NK-92 (cell line): ENCODE measurements around the gene TMEM163.
"Not testable (repeated sequence)": the region's sequence is repeated elsewhere in the genome, so short reads cannot be mapped to it uniquely, and the experiment has no call there.

Experiments
- DNase-seq: peaks from one replicate; lab custom pipeline; 2025; ENCODE audit not compliant: unreplicated experiment; lab: John Stamatoyannopoulos, UW

Gene TMEM163

DNA sequence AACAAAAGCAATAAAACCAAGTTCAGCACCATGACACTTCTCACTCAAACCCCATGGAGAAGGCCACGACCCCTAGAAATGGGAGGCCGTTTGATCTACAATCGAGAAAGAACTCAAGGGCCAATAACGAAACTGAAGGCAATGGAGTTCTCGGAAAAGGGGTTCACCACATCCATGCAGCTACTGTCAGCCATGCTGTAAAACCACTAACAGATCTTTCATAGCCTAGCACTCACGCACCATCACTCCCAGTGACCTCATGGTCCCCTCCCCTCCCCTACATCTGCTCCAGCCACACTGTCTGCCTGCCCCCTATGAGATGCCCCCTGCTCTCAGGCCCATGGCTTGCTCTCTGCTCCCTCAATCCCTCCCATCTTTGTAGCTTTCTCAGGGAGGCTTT, 135.3 kb downstream of the TMEM163 start:
- no peak for DNase-seq

DNA sequence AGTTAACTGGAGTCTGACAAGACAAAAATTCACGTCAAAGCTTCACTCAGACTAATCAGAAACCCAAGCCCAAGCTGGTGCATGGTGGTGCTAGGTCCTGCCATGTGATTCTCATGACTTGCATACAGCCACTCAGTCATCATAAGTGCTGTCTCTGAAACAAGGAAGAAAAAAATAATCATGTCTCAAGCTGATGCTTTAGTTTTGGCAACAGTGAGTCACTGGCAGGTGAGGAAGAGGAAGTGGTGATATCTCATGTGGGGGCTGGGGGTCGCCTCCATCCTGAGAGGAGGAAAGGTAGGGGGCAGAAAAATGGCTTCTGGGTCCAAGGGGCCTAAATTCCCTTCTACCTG, 136.3 kb downstream of the TMEM163 start:
- no peak for DNase-seq

DNA sequence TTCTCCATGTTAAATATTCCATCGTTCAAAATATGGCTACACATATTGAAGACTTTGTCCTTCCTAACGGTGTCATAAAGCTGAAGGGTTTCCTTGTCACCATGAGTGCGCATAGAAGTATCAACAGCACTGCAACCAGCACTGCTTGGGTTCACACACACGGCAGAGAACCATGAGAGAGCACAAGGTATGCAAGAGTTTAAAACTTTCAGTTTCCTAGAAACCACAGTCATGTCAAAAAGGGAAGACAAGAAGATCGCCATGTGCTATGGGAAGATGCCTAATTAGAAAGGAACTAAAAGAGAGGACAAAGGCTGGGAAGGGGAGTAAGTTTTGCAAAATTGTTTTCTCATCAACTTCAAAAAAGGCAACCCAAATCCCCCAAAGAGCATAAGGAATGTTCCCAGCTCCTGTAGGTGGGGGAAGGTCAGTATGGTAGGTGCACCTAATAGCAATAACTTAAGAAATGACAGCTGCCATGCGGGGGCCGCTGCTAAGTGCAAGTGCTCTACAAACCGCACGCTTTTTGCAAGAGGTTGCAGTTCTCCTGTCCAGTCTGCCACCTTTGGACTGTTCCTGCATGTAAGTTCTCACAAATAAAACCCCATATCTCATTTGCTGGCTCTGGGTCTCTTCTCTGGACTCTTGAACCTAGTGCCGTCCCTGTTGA, 136.8 kb downstream of the TMEM163 start:
- no peak for DNase-seq

DNA sequence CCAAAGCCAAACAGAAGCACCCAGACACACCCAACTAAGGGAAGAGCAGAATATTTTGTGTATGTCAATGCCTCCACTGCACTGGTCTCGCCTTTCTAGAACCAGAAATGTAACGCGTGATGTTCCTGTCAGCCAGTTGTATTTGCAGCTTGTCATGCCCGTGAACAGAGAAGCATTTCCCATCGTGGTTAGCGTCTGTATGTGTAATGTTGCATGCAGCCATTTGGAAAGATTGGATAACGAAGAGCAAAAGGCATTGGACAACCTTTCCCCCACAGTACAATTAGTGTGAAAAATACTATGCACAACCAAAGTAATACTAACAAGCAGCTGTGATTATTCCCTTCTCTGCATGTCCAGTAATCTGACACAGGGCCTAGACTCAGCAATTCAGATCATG, 140.5 kb downstream of the TMEM163 start:
- no peak for DNase-seq

DNA sequence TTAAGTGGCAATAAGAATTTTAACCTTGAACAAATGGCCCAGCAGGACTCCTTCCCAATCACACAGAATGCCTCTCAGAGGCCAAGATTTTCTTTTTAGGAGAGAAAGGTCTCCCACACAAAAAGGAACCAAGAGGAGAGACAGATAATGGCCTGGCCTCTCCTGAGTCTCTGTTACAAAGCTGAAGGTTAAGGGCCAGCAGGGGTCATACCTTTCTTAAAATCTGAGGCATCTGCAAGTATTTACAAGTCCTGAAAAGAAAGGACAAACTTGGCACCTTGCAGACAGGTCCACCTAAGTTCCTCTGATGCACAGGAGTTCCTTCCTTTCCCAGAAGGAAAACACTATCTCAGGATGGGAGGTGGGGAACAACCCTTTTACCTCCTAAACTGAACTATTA, 142.3 kb downstream of the TMEM163 start:
- DNase-seq: no peak

DNA sequence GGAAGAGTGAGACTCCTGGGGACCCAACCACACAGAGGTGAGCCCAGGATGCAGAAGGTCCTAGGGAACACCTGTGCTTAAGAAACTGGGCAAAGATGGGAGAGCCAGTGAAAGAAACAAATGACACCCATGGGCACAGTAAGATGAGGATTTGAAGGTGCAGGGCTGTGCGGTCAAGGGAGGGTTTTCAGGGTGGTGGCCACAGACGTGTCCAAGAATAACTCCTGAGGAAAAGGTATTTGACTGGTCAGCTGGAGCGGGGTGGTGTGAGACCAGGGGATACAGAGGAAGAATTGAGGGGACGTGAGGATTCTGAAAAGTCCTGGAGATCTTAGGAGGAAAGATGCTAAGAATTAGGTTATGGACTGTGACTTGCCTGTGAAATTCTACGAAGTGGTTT, 142.9 kb downstream of the TMEM163 start:
- DNase-seq: no peak

DNA sequence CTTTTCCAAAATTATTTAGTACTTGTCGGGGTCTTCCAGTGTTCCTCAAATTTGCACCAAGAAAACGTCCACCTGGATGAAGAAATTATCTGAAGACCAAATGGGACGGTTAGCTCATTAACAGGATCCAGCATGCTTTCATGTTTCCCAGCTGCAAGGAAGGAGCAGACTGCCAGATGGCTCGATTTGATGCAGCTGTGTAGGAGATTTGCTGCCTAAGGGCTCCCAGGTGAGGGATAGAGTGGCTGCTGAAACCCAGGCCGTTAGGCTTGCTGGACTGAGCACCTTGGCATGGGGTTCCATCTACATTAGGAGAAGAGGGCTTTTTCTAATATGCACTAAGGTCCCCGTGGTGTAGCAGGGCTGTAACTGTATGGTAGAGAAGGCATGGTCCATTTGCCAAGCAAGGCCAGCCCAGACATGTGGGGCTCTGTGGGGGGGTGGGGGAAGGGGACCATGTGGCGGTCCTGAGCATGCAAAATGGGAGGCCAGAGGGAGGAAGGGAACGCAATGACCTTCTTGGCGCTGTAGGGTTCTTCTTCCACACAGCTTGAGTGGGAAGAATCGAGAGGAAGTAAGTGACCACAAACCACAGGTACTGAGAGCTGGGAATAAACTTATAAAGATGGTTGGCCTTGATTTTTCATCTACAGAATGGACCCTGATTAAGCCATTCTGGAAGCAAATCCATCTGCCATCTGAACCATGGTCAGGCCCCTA, 144.0 kb downstream of the TMEM163 start:
- no peak for DNase-seq

DNA sequence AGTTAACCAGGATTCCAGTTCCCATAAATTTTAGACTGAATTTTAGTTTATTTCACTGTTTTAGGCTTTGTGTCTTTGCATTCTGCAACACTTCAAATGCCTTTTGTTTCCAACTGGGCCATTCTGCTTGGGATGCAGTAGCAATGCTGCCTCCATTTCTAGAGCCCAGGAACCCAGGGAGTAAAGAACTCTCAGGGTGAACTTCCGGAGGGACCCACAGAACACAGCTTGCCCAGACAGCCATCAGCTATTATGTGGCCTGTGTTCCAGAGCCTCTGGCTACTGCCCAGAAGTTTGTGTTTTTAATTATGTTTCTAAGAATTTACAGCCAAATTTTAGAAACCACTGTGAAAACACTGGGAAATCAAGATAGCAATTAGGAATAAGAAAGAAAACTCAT, 145.1 kb downstream of the TMEM163 start:
- DNase-seq: no peak

DNA sequence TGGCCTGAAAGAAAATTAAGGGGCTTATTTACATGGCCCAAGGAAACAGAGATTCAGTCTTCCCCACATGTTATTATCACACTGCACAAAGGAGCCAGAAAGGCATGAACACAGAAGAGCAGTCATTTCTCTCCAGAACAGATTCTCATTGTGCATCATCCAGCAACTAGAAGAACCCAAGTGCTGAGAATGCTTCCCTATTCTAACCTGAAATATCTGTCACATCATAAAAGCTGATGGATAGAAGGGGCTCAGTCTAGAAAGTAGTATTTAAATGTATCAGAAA, 145.8 kb downstream of the TMEM163 start:
- DNase-seq: no peak

DNA sequence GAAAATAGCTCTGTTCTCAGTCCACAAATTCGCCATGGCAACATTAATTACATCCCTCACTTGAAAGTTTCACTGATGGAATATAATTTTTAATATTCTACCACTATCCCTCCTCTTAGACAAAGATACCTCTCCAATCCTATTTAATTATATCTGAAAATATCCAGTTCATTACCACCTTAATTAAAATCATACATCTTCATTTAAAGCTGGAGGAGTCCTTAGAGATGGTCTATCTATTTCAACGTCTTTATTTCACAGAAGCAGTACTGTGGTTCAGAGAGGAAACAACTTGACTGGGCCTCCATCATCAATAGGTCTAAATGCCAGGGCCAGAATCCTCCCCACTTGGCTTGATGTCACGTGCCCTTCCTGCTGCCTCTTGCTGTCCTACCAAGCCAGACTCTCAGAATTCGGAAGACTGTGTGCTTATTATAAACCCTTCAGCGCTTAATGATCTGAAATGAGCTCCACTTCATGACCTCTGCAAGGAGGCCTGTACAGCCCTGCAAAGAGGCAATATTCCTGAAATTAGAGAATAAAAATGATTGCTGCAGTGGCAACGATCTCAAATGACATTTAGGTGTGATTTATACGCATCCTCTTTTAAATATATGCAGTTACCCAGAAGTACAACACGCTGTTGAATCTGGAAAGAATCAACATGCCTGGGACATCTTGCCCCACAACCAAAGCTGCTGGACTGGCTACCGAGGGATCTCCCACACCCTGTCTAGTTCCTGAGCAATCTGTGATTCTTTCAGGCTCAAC, 146.3 kb downstream of the TMEM163 start:
- no peak for DNase-seq

DNA sequence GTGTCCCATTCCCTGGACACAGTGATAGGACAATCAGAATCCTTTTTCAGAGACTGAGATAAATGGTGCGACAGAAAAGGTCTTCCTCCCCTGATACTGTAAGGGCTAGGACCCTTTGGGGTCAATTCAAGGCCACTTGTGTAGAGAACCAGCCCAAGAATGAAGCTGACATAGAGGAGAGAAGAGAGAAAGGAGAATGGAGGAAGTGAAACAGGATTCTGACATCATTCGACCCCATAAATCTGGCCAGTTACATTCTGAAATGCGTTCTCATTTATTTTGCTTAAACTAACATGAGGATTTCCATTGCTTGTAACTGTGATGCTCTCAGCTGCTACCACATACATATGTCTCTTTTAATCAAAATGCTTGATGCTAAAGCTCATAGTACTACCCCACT, 148.1 kb downstream of the TMEM163 start:
- DNase-seq: no peak

DNA sequence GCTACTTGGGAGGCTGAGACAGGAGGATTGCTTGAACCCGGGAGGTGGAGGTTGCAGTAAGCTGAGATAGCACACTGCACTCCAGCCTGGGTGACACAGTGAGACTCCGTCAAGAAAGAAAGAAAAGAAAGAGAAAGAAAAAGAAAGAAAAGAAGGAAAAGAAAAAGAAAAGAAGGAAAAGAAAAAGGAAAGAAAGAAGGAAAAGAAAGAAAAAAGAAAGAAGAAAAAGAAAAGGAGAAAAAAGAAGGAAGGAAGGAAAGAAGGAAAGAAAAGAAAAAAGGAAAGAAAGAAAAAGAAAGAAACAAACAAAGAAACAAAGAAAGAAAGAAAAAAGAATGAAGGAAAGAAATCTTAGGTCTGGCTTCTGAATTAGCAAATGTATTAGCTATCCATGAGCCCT, 150.4 kb downstream of the TMEM163 start:
- DNase-seq: no peak

DNA sequence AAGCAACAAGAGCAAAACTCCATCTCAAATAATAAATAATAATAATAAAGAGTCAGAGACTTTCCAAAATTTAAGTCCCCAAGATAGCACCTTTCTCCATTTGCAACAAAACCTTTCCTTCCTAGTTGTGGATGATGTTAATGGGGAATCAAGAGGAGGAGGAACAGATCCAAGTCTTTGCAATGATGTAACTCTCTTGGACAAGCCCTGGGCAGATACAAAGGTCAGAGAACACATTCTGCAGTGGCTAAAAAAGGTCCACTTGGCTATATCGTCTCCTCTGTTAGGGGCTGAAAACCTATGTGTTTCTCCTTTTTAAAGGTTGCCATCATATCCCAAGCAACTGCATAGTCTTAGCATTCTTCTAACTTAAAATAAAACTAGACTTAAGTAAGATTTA, 151.1 kb downstream of the TMEM163 start:
- no peak for DNase-seq

DNA sequence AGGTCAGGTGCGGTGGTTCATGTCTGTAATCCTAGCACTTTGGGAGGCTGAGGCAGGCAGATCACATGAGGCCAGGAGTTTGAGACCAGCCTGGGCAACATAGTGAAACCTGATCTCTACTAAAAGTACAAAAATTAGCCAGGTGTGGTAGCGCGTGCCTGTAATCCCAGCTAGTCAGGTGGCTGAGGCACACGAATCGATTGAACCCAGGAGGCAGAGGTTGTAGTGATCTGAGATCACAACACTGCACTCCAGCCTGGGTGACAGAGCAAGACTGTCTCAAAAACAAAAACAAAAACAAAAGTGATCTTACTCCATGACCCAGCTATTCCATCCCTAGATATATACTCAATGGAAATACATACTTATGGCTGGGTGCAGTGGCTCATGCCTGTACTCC, 153.8 kb downstream of the TMEM163 start:
- DNase-seq: not testable (repeated sequence)

DNA sequence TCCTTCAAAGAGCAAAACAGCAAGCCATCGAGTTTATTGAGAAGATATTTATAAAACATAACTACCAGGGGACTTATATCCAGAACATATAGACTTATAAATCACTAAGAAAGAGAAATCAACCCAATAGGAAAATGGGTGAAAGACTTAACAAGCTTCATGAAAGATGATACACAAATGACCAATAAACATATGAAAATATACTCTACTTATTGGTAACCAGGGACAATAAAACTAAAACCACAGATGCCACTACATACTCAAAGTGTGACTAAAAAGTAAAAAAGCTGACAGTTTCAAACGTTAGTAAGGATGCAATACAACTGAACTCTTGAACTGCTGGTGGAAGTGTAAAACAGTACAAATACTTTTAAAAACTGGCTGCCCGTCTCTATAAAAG, 154.3 kb downstream of the TMEM163 start:
- DNase-seq: no peak

DNA sequence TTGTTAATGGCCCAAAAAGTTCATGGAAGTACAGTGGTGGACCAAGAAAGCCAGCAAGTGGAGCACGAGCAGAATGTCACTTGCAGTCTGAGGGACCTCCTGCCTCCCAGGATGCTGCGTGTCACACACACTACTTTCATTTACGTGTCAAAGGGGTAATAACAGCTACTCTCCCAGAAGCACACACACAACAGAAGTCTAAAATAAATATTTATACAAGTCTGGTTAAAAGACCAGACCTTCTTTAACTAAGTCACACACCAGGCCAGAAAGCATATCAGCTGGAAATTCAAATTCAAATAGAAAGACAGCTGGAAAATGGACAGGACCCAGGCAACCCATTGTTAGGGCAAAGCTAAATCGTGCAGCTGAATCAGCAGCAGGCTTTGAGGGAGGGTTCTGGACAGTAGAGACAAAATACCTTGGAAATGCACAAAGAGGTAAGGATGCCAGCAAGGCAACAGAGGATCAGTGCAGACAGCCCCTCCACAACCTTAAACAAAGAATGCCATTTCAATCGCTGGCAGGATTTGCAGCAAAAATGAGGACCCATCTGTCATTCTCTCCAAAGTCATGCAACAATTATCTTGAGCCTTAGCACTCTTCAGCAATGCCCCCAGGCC, 160.5 kb downstream of the TMEM163 start:
- no peak for DNase-seq

DNA sequence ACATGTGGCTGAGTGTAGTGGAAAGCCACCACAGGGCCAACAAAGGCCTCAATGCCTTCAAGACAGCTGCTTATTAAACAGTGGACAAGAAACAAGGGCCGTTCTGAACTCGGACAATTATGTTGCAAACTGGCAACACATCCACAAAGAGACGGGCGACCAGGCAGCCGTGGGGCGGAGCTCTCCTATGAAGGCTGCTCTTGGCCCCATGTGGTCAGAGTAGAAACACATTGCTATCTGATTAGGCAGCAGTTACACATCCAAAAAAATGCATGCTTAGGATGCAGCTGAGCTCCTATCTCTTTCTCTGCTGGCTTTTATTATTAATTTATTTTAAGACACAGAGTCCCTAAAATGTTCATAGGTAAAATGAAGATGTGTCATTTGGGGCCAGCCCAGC, 163.4 kb downstream of the TMEM163 start:
- no peak for DNase-seq

DNA sequence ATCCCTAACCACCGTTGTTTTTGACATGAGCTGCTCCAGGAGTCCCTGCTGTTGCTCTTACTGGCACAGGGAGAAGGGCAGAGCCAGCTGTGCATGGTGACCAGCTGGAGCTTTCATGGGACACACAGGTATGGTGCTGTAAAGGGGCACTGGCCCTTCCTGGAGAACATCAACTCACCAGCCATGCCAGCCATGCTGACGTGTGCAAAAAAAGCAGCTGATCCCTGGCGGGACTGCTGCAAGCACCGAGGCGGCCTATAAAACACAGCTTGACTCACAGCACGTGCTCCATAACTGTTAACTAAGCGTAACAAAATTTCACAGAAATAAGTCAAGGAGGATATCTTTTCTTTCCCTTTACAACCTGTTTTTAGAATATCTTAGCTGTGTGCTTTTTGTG, 165.1 kb downstream of the TMEM163 start:
- no peak for DNase-seq

DNA sequence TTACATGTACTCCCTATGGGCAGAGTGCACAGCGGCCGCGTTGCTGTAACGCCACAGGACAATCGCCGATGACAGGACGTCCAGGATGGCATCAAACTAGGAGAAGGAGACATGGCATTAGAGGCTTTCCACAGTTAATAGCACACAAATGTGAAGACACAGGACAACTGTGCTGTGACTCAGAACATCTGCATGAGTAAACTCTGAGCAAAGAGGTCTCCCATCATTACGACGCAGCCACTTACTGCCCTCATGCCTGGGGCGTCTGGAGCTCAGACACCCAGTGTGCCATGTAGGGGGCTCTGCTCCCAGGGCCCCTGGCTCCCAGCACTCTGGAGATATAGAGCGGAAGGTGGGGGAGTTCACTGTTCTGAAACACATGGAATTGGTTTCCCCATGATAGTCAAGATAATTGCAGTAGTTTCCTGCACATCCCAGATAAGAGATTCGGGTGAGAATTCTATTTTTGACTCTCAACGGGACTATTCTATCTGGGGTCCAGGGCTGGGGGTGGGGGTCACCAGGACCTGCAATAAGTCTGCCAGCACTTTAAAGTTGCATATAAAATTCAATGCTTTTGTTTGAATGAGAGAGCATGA, 168.1 kb downstream of the TMEM163 start:
- no peak for DNase-seq

DNA sequence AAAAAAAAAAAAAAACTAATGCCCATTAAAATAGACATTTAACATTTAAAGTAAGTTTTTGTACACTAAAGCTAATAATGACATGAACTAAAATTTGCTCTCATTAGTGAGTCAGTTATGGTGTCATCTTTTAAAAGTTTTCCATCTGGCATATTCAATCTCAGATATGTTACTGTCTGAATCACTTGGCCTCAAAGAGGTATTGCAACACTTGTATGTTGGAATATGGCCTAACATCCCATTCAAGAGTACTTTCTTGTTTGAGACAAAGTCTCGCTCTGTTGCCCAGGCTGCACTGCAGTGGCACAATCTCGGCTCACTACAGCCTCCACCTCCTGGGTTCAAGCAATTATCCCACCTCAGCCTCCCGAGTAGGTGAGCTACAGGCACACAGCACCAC, 169.7 kb downstream of the TMEM163 start:
- no peak for DNase-seq

DNA sequence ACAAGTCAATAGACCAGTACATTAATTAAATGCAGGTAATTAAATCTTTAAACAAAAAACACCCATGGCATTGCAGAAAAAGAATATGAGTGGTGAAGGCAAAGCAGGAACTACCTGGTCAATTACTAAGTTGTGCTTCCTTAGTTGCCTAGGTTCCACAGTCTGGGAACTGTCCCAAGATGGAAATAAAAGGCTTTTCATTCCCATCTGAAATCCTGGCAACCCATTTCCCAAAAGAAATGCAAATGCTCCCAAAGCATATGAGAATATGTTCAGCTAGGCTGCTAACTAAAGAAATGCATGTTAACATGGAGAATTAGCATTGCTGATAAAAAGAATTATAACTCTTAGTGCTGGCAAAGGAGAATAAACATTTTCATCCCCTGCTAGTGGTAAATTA, 177.8 kb downstream of the TMEM163 start:
- no peak for DNase-seq

DNA sequence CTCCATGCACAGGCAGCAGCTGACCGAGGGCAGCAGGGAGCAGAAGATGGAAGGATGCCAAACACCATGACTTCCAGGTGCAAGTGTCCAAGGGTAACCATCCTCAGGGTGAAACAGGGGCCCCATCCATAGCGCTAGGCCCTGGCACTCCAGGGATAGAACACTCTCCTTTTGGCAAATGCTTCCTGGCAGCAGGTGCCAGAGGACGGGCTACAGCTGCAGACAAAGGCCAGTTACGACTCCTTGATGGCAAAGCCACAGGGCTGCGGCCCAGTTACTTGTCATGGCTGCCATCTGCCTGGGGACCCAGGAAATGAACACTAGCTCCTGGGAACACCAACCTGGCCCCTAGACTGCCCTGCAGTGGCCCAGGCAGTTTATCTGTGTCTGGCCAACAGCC, 178.8 kb downstream of the TMEM163 start:
- DNase-seq: no peak
